ENCODE results near the gene SRRM3.
A peak's percentile ranks its signal among the peaks of the same experiment; 100 is the strongest.

Gene SRRM3, protein sequence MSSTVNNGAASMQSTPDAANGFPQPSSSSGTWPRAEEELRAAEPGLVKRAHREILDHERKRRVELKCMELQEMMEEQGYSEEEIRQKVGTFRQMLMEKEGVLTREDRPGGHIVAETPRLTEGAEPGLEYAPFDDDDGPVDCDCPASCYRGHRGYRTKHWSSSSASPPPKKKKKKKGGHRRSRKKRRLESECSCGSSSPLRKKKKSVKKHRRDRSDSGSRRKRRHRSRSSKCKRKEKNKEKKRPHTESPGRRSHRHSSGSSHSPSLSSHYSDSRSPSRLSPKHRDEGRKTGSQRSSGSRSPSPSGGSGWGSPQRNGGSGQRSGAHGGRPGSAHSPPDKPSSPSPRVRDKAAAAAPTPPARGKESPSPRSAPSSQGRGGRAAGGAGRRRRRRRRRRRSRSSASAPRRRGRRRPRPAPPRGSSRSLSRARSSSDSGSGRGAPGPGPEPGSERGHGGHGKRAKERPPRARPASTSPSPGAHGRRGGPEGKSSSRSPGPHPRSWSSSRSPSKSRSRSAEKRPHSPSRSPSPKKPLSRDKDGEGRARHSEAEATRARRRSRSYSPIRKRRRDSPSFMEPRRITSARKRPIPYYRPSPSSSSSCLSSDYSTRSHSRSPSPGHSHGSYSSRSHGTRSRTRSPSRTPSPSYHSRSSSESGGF

DNA sequence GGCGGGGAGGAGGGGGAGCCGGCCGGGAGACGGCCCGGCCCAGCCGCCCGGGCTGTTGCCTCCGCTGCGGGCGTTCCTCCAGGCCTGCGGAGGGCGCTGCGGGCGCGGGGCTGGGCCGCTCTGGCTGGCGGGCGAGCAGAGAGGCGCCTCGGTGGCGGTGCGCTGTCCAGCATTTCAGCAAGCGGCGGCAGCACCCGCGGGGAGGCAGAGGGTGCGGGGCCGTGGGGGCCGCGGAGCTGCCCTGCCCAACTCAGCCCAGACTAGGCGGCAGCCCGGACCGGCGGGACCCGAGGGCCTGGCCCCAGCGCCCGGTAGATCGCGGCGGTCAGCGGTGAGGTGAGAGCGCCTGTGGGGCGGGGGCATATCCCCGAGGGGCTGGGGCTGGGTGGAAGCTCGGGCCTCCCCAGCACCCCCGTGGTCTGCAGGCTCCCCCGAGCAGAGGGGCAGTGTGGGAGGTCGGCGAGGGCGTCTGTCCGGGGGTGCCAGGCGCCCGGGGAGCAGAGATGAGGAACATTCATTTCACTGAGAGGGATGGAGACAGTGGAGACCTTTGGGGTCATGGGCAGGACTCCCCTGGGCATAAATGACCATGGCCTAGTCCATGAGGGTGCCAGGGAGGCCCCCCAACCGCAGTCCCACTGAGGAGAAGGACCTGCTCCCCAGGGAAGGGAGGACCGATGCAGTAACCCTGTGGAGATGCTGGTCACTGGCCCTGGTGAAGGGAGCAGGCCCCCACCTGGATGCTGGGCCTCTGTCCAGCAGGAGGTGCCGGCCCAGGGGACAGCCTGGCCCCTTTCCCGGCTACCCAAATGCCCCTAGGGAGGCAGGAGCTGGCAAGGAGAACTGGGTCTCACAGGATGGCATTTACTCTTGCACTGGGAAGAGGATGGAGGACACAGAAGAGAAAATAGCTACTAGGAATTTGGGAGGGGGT lies at the start of gene SRRM3:
Gene SRRM3 (plus strand): TSS at position 165 of the 934 bp plus-strand sequence. CDS start 33,171 bp downstream, outside the sequence.
- Histone ChIP-seq H3K4me1 (ENCODE audit: control insufficient read depth, insufficient read depth, low read length) (no peaks in the 10 kb centered on the region), H3K36me3 (ENCODE audit: control insufficient read depth in 2 of 2, insufficient read depth in 1 of 2, low read length in 2 of 2) (no peaks in the 10 kb centered on the region), H3K27ac (ENCODE audit: extremely low read depth, low read depth, low read length) (no peak within 1 kb of the TSS), H3K4me3 (ENCODE audit: low read depth, low read length) (peak within 1 kb of the TSS; percentile 27), H3K9me3 (ENCODE audit: control insufficient read depth, insufficient read depth, low read depth, low read length) (no peaks in the 10 kb centered on the region)
- POLR2A ChIA-PET = interaction anchor here (0.5 kb wide), 1 partner anchor 10 kb away, joined by 4 read pairs; no protein-coding TSS in a partner anchor
- CTCF ChIA-PET = interaction anchor here (0.6 to 1.3 kb wide), 7 partner anchors 14 to 180 kb away, joined by 3 to 7 read pairs (median 3); no protein-coding TSS in a partner anchor
- TF ChIP-seq, protein P1, sequence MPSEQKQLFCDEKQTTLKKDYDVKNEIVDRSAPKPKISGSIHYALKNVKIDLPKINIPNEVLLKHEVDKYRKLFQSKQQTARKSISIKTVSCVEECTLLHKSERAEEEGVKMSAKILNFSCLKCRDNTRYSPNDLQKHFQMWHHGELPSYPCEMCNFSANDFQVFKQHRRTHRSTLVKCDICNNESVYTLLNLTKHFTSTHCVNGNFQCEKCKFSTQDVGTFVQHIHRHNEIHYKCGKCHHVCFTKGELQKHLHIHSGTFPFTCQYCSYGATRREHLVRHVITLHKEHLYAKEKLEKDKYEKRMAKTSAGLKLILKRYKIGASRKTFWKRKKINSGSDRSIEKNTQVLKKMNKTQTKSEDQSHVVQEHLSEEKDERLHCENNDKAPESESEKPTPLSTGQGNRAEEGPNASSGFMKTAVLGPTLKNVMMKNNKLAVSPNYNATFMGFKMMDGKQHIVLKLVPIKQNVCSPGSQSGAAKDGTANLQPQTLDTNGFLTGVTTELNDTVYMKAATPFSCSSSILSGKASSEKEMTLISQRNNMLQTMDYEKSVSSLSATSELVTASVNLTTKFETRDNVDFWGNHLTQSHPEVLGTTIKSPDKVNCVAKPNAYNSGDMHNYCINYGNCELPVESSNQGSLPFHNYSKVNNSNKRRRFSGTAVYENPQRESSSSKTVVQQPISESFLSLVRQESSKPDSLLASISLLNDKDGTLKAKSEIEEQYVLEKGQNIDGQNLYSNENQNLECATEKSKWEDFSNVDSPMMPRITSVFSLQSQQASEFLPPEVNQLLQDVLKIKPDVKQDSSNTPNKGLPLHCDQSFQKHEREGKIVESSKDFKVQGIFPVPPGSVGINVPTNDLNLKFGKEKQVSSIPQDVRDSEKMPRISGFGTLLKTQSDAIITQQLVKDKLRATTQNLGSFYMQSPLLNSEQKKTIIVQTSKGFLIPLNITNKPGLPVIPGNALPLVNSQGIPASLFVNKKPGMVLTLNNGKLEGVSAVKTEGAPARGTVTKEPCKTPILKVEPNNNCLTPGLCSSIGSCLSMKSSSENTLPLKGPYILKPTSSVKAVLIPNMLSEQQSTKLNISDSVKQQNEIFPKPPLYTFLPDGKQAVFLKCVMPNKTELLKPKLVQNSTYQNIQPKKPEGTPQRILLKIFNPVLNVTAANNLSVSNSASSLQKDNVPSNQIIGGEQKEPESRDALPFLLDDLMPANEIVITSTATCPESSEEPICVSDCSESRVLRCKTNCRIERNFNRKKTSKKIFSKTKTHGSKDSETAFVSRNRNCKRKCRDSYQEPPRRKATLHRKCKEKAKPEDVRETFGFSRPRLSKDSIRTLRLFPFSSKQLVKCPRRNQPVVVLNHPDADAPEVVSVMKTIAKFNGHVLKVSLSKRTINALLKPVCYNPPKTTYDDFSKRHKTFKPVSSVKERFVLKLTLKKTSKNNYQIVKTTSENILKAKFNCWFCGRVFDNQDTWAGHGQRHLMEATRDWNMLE (tag by site-specific recombination; conservative IDR thresholded peaks at IDR 0.05; ENCODE audit: low read depth) = no peak
- 0 out of 2 replicates have a peak, but pooled peaks have one; percentile 12 for TF ChIP-seq ZFHX2 (tag by site-specific recombination; conservative IDR thresholded peaks at IDR 0.05)
- peak; percentile 70 for TF ChIP-seq GLIS1 (tag by site-specific recombination; IDR thresholded peaks at IDR 0.05)
- TF ChIP-seq ZNF544 (tag by site-specific recombination; IDR thresholded peaks at IDR 0.05) = no peak
- TF ChIP-seq ZNF48 (tag by site-specific recombination; IDR thresholded peaks at IDR 0.05) = no peak
- peak; percentile 47; the same call in 1 of the 2 replicates for TF ChIP-seq YY1 (tag by site-specific recombination; IDR thresholded peaks at IDR 0.05)
- TF ChIP-seq ZNF626 (tag by site-specific recombination; IDR thresholded peaks at IDR 0.05) = 0 out of 2 replicates have a peak, but pooled peaks have one; percentile 30
- no peak for TF ChIP-seq ZNF24 (tag by site-specific recombination; IDR thresholded peaks at IDR 0.05)
- TF ChIP-seq, protein P2, sequence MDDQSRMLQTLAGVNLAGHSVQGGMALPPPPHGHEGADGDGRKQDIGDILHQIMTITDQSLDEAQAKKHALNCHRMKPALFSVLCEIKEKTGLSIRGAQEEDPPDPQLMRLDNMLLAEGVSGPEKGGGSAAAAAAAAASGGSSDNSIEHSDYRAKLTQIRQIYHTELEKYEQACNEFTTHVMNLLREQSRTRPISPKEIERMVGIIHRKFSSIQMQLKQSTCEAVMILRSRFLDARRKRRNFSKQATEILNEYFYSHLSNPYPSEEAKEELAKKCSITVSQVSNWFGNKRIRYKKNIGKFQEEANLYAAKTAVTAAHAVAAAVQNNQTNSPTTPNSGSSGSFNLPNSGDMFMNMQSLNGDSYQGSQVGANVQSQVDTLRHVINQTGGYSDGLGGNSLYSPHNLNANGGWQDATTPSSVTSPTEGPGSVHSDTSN (CRISPR knock-in tag; IDR thresholded peaks at IDR 0.05) = peak; percentile 95
- TF ChIP-seq, protein P3, sequence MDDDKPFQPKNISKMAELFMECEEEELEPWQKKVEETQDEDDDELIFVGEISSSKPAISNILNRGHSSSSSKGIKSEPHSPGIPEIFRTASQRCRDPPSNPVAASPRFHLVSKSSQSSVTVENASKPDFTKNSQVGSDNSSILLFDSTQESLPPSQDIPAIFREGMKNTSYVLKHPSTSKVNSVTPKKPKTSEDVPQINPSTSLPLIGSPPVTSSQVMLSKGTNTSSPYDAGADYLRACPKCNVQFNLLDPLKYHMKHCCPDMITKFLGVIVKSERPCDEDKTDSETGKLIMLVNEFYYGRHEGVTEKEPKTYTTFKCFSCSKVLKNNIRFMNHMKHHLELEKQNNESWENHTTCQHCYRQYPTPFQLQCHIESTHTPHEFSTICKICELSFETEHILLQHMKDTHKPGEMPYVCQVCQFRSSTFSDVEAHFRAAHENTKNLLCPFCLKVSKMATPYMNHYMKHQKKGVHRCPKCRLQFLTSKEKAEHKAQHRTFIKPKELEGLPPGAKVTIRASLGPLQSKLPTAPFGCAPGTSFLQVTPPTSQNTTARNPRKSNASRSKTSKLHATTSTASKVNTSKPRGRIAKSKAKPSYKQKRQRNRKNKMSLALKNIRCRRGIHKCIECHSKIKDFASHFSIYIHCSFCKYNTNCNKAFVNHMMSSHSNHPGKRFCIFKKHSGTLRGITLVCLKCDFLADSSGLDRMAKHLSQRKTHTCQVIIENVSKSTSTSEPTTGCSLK (tag by site-specific recombination; IDR thresholded peaks at IDR 0.05) = no peak
- TF ChIP-seq, protein P4, sequence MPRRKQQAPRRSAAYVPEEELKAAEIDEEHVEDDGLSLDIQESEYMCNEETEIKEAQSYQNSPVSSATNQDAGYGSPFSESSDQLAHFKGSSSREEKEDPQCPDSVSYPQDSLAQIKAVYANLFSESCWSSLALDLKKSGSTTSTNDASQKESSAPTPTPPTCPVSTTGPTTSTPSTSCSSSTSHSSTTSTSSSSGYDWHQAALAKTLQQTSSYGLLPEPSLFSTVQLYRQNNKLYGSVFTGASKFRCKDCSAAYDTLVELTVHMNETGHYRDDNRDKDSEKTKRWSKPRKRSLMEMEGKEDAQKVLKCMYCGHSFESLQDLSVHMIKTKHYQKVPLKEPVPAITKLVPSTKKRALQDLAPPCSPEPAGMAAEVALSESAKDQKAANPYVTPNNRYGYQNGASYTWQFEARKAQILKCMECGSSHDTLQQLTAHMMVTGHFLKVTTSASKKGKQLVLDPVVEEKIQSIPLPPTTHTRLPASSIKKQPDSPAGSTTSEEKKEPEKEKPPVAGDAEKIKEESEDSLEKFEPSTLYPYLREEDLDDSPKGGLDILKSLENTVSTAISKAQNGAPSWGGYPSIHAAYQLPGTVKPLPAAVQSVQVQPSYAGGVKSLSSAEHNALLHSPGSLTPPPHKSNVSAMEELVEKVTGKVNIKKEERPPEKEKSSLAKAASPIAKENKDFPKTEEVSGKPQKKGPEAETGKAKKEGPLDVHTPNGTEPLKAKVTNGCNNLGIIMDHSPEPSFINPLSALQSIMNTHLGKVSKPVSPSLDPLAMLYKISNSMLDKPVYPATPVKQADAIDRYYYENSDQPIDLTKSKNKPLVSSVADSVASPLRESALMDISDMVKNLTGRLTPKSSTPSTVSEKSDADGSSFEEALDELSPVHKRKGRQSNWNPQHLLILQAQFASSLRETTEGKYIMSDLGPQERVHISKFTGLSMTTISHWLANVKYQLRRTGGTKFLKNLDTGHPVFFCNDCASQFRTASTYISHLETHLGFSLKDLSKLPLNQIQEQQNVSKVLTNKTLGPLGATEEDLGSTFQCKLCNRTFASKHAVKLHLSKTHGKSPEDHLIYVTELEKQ (tag by site-specific recombination; IDR thresholded peaks at IDR 0.05; ENCODE audit: borderline replicate concordance) = no peak
- no peak for TF ChIP-seq ZNF133 (tag by site-specific recombination; IDR thresholded peaks at IDR 0.05)
- TF ChIP-seq, protein P5, sequence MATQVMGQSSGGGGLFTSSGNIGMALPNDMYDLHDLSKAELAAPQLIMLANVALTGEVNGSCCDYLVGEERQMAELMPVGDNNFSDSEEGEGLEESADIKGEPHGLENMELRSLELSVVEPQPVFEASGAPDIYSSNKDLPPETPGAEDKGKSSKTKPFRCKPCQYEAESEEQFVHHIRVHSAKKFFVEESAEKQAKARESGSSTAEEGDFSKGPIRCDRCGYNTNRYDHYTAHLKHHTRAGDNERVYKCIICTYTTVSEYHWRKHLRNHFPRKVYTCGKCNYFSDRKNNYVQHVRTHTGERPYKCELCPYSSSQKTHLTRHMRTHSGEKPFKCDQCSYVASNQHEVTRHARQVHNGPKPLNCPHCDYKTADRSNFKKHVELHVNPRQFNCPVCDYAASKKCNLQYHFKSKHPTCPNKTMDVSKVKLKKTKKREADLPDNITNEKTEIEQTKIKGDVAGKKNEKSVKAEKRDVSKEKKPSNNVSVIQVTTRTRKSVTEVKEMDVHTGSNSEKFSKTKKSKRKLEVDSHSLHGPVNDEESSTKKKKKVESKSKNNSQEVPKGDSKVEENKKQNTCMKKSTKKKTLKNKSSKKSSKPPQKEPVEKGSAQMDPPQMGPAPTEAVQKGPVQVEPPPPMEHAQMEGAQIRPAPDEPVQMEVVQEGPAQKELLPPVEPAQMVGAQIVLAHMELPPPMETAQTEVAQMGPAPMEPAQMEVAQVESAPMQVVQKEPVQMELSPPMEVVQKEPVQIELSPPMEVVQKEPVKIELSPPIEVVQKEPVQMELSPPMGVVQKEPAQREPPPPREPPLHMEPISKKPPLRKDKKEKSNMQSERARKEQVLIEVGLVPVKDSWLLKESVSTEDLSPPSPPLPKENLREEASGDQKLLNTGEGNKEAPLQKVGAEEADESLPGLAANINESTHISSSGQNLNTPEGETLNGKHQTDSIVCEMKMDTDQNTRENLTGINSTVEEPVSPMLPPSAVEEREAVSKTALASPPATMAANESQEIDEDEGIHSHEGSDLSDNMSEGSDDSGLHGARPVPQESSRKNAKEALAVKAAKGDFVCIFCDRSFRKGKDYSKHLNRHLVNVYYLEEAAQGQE (tag by site-specific recombination; IDR thresholded peaks at IDR 0.05) = peak; percentile 94
- peak; percentile 53; the same call in 1 of the 2 replicates for TF ChIP-seq HOXD13 (CRISPR knock-in tag; IDR thresholded peaks at IDR 0.05; ENCODE audit: borderline replicate concordance)
- TF ChIP-seq, protein P6, sequence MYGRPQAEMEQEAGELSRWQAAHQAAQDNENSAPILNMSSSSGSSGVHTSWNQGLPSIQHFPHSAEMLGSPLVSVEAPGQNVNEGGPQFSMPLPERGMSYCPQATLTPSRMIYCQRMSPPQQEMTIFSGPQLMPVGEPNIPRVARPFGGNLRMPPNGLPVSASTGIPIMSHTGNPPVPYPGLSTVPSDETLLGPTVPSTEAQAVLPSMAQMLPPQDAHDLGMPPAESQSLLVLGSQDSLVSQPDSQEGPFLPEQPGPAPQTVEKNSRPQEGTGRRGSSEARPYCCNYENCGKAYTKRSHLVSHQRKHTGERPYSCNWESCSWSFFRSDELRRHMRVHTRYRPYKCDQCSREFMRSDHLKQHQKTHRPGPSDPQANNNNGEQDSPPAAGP (tag by site-specific recombination; IDR thresholded peaks at IDR 0.05) = 0 out of 2 replicates have a peak, but pooled peaks have one; percentile 31

All from HEK293 (cell line).